Nephron (organoid): ENCODE data around the gene TBC1D30.
"Not testable (repeated sequence)": the region's sequence is repeated elsewhere in the genome, so short reads cannot be mapped to it uniquely, and the experiment has no call there.

Experiments used
- H3K27ac Mint-ChIP-seq, 3 experiments: 2 replicates each; pipeline ENCODE4 v1.8.0; 2020; ENCODE audit warnings: mixed read lengths in 3 of 3, mild to moderate bottlenecking in 2 of 3, moderate library complexity in 1 of 3
- H3K27me3 Mint-ChIP-seq: 2 replicates; pipeline ENCODE4 v1.8.0; 2021; ENCODE audit warnings: low read depth, mild to moderate bottlenecking, moderate library complexity, mixed read lengths
- H3K36me3 Mint-ChIP-seq: 2 replicates; pipeline ENCODE4 v1.8.0; 2020; ENCODE audit warnings: low read depth, mixed read lengths
- H3K4me1 Mint-ChIP-seq: 2 replicates; pipeline ENCODE4 v1.8.0; 2020; ENCODE audit warnings: mixed read lengths
- H3K4me3 Mint-ChIP-seq, 3 experiments: 2 replicates each; pipeline ENCODE4 v1.8.0; 2020; ENCODE audit warnings: mild to moderate bottlenecking in 3 of 3, mixed read lengths in 3 of 3, moderate library complexity in 2 of 3
- H3K9me3 Mint-ChIP-seq: 2 replicates; pipeline ENCODE4 v1.8.0; 2020; ENCODE audit warnings: mixed read lengths
- CTCF ChIP-seq, 3 experiments: fragments of 200-600 bp; sonication (generic); IDR thresholded peaks; one replicate each; pipeline ENCODE4 v1.5.0; 2021; ENCODE audit warnings: antibody characterized with exemption in 3 of 3; ENCODE audit not compliant: unreplicated experiment in 3 of 3

The TBC1D30 gene

GRCh38 chr12:64824500-64825142 lies at the start of gene TBC1D30:
Gene TBC1D30, plus strand, starts transcription at chr12:64824647. Its CDS starts 233 bp downstream, at chr12:64824880.
- Mint-ChIP-seq H3K36me3 (no peaks in the 10 kb centered on the region), H3K27me3 (peaks cover 73% of the 10 kb centered on the region), H3K4me3 (peak within 1 kb of the TSS; percentile 74 to 84 (median 75)), H3K4me1 (peaks cover 9% of the 10 kb centered on the region), H3K27ac (no peak within 1 kb of the TSS), H3K9me3 (peaks cover 9% of the 10 kb centered on the region)
- no peak for TF ChIP-seq CTCF (IDR thresholded peaks at IDR 0.05; ENCODE audit: unreplicated experiment in 3 of 3)

GRCh38 chr12:64775147-64775736 lies 49.2 kb upstream of the TBC1D30 start:
- peaks cover 56% of the 10 kb centered on the region for H3K27me3 Mint-ChIP-seq
- H3K4me1 Mint-ChIP-seq, H3K4me3 Mint-ChIP-seq, H3K27ac Mint-ChIP-seq: not testable (repeated sequence)
- peaks cover 42% of the 10 kb centered on the region for H3K9me3 Mint-ChIP-seq
- peaks cover 15% of the 10 kb centered on the region for H3K36me3 Mint-ChIP-seq

- Mint-ChIP-seq H3K27ac (no peak overlapping the region), H3K36me3 (peaks cover 3% of the 10 kb centered on the region), H3K9me3 (peaks cover 28% of the 10 kb centered on the region), H3K4me3 (peak overlapping the region; percentile 74 to 84 (median 78)), H3K4me1 (peaks cover 18% of the 10 kb centered on the region), H3K27me3 (peaks cover 92% of the 10 kb centered on the region)
- no peak for TF ChIP-seq CTCF (IDR thresholded peaks at IDR 0.05; ENCODE audit: unreplicated experiment in 3 of 3)
Measured at GRCh38 chr12:64779354-64779974, 45.0 kb upstream of the TBC1D30 start.

GRCh38 chr12:64780132-64780530 lies 44.3 kb upstream of the TBC1D30 start:
- H3K9me3 Mint-ChIP-seq = peaks cover 24% of the 10 kb centered on the region
- peak overlapping the region; percentile 74 to 84 (median 78) for H3K4me3 Mint-ChIP-seq
- H3K27me3 Mint-ChIP-seq = peaks cover 91% of the 10 kb centered on the region
- H3K36me3 Mint-ChIP-seq = peaks cover 3% of the 10 kb centered on the region
- peaks cover 18% of the 10 kb centered on the region for H3K4me1 Mint-ChIP-seq
- no peak for TF ChIP-seq CTCF (IDR thresholded peaks at IDR 0.05; ENCODE audit: unreplicated experiment in 3 of 3)
- H3K27ac Mint-ChIP-seq = peak overlapping the region in 2 of 3 experiments; percentile 15 to 48

GRCh38 chr12:64780531-64781279 lies 43.7 kb upstream of the TBC1D30 start:
- Mint-ChIP-seq H3K4me3 (peak overlapping the region; percentile 78 to 84 (median 83)), H3K4me1 (peaks cover 18% of the 10 kb centered on the region), H3K9me3 (peaks cover 18% of the 10 kb centered on the region), H3K36me3 (peaks cover 3% of the 10 kb centered on the region), H3K27ac (no peak overlapping the region), H3K27me3 (peaks cover 90% of the 10 kb centered on the region)
- no peak for TF ChIP-seq CTCF (IDR thresholded peaks at IDR 0.05; ENCODE audit: unreplicated experiment in 3 of 3)
